Measurements from ENCODE around the gene TCF19. TPM values are rescaled to one million over a fixed set of nuclear protein-coding genes. Genes with fewer than 3 reads are reported as not detected.

Gene TCF19
- total and polyA plus RNA-seq, 10 of the 15 experiments (the other 5 are each of a cell fraction or from before 2014, with no cell fraction given): 7.7 to 103 (median 53.3) TPM

DNA sequence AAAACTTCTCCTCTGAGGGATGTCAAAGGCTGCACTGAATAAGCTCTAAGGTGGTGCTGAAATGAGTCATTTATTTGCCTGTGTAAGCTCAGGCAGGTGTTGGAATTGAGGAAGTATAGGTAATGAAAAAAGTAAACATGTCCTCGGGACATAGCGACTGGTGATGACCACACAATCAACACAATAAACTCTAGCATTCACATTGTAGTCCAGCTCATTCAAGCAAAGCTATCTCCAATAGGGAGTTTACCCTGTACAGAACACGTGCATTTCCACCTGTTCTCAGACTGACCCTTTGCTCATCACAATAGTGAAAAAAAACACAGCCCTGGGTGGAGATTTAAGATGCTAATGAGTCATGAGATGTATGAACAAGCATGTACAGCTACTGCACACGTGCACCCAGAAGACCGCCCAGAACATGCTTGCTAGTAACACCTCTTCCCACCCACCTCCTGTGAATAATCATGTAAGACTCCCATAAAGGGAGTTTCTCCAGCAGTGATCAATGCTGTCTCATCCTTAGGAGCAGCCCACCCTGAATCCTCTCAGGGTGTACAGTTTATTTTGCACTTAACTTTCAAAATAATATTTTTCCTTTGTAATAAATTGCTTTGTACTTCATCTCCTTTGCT is 45.1 kb downstream of the TCF19 start:
- Histone ChIP-seq H3K4me2 (ENCODE audit: control insufficient read depth, insufficient read depth) (peak overlapping the region; percentile 92), H3K27ac (ENCODE audit: control insufficient read depth, insufficient read depth) (peak overlapping the region; percentile 84), H2AFZ (ENCODE audit: control insufficient read depth, low read depth, low read length) (peak overlapping the region; percentile 57; the same call in 1 of the 2 replicates), H3K4me1 (ENCODE audit: control insufficient read depth, insufficient read depth, low read length) (peaks cover 25% of the 10 kb centered on the region), H3K4me3 (peak overlapping the region; percentile 67), H3K9me3 (replicated peaks; ENCODE audit: control insufficient read depth, insufficient read depth, low read length) (no peaks in the 10 kb centered on the region; the same call in 2 of the 3 replicates), H3K27me3 (replicated peaks in 1 of 2; ENCODE audit: control insufficient read depth in 2 of 2, insufficient read depth in 2 of 2, low read length in 1 of 2) (no peaks in the 10 kb centered on the region), H3K79me2 (ENCODE audit: control insufficient read depth, insufficient read depth, low read length) (peaks cover 28% of the 10 kb centered on the region), H4K20me1 (ENCODE audit: control insufficient read depth, insufficient read depth) (no peaks in the 10 kb centered on the region), H3K9ac (ENCODE audit: control insufficient read depth, insufficient read depth, low read length) (peak overlapping the region; percentile 78), H3K36me3 (ENCODE audit: control insufficient read depth in 2 of 2, insufficient read depth in 2 of 2, low read length in 1 of 2) (no peaks in the 10 kb centered on the region; a peak in 1 of 4 replicates)
- ChIA-PET RAD21 (ENCODE audit: unreplicated experiment) (interaction anchor here (0.9 to 1.5 kb wide), 7 partner anchors 19 to 163 kb away, joined by 3 to 10 read pairs (median 4); no protein-coding TSS in a partner anchor), CTCF (interaction anchor here (0.9 to 1.8 kb wide), 4 partner anchors 57 to 379 kb away, joined by 3 to 8 read pairs (median 3); partner anchors contain the start of gene LTB), POLR2A (interaction anchor here (0.5 to 1.5 kb wide), 12 partner anchors 11 to 392 kb away, joined by 3 to 9 read pairs (median 4); no protein-coding TSS in a partner anchor), SMC1A (ENCODE audit: uncharacterized antibody, unreplicated experiment) (interaction anchor here (0.7 to 1.7 kb wide), 9 partner anchors 11 to 197 kb away, joined by 3 to 10 read pairs (median 3); no protein-coding TSS in a partner anchor)
- peak; percentile 86 for DNase-seq (ENCODE audit: low read depth, low spot score)
- whole genome bisulfite sequencing (ENCODE audit: insufficient coverage, insufficient replicate concordance, low lambda C conversion rate, missing lambda C conversion rate): 0% methylated on average over 5 of the region's 5 CpGs
- ATAC-seq: peak; percentile 79
- peak; percentile 49 for FAIRE-seq
- in situ Hi-C loops (cut with MboI): no loop called here
- no TSS peak for BruUV-seq (replicated peaks)
- intact Hi-C loops (cut with micrococcal nuclease; ENCODE audit: unreplicated experiment): no loop called here
- no peak for TF ChIP-seq SREBF1 (IDR thresholded peaks at IDR 0.05; ENCODE audit: low read length)
- no peak for TF ChIP-seq RCOR1 (conservative IDR thresholded peaks at IDR 0.05; ENCODE audit: low read depth, low read length)
- TF ChIP-seq CHD1 (IDR thresholded peaks at IDR 0.05; ENCODE audit: low read depth, low read length): no peak; the same call in 1 of the 2 replicates
- TF ChIP-seq HDAC2 (IDR thresholded peaks at IDR 0.05): no peak
- peak; percentile 24; the same call in 1 of the 2 replicates for TF ChIP-seq PML (IDR thresholded peaks at IDR 0.05; ENCODE audit: low read length)
- TF ChIP-seq NR2C1 (IDR thresholded peaks at IDR 0.05): no peak
- TF ChIP-seq NFIC (IDR thresholded peaks at IDR 0.05; ENCODE audit: low read depth, low read length): peak; percentile 7; the same call in 1 of the 2 replicates
- TF ChIP-seq RAD51 (IDR thresholded peaks at IDR 0.05): peak; percentile 89
- TF ChIP-seq, protein P1, sequence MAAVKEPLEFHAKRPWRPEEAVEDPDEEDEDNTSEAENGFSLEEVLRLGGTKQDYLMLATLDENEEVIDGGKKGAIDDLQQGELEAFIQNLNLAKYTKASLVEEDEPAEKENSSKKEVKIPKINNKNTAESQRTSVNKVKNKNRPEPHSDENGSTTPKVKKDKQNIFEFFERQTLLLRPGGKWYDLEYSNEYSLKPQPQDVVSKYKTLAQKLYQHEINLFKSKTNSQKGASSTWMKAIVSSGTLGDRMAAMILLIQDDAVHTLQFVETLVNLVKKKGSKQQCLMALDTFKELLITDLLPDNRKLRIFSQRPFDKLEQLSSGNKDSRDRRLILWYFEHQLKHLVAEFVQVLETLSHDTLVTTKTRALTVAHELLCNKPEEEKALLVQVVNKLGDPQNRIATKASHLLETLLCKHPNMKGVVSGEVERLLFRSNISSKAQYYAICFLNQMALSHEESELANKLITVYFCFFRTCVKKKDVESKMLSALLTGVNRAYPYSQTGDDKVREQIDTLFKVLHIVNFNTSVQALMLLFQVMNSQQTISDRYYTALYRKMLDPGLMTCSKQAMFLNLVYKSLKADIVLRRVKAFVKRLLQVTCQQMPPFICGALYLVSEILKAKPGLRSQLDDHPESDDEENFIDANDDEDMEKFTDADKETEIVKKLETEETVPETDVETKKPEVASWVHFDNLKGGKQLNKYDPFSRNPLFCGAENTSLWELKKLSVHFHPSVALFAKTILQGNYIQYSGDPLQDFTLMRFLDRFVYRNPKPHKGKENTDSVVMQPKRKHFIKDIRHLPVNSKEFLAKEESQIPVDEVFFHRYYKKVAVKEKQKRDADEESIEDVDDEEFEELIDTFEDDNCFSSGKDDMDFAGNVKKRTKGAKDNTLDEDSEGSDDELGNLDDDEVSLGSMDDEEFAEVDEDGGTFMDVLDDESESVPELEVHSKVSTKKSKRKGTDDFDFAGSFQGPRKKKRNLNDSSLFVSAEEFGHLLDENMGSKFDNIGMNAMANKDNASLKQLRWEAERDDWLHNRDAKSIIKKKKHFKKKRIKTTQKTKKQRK (IDR thresholded peaks at IDR 0.05; ENCODE audit: low read depth, low read length): no peak
- TF ChIP-seq EZH2 (IDR thresholded peaks at IDR 0.05; ENCODE audit: borderline replicate concordance, control insufficient read depth, low read depth, low read length): no peak
- peak; percentile 60; the same call in 1 of the 2 replicates for TF ChIP-seq ZNF24 (IDR thresholded peaks at IDR 0.05)
- TF ChIP-seq, protein P2, sequence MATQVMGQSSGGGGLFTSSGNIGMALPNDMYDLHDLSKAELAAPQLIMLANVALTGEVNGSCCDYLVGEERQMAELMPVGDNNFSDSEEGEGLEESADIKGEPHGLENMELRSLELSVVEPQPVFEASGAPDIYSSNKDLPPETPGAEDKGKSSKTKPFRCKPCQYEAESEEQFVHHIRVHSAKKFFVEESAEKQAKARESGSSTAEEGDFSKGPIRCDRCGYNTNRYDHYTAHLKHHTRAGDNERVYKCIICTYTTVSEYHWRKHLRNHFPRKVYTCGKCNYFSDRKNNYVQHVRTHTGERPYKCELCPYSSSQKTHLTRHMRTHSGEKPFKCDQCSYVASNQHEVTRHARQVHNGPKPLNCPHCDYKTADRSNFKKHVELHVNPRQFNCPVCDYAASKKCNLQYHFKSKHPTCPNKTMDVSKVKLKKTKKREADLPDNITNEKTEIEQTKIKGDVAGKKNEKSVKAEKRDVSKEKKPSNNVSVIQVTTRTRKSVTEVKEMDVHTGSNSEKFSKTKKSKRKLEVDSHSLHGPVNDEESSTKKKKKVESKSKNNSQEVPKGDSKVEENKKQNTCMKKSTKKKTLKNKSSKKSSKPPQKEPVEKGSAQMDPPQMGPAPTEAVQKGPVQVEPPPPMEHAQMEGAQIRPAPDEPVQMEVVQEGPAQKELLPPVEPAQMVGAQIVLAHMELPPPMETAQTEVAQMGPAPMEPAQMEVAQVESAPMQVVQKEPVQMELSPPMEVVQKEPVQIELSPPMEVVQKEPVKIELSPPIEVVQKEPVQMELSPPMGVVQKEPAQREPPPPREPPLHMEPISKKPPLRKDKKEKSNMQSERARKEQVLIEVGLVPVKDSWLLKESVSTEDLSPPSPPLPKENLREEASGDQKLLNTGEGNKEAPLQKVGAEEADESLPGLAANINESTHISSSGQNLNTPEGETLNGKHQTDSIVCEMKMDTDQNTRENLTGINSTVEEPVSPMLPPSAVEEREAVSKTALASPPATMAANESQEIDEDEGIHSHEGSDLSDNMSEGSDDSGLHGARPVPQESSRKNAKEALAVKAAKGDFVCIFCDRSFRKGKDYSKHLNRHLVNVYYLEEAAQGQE (IDR thresholded peaks at IDR 0.05; ENCODE audit: low read depth, low read length): no peak

Data from GM12878 (cell line).